HL-60/S4 treated with retinoic acid at 250 ng/mL for 4 days and 3 days (cell line): Measurements from ENCODE around the gene ASCC1.
"Not testable (repeated sequence)": the region's sequence is repeated elsewhere in the genome, so short reads cannot be mapped to it uniquely, and the experiment has no call there.

Experiments used
- in situ Hi-C: fragments of 300-500 bp; cut with MboI; formaldehyde crosslinking; loops from 2 replicates; pipeline ENCODE4 v1.7.0; 2022; ENCODE audit warnings: low sequenced_read_pairs

Gene ASCC1

DNA sequence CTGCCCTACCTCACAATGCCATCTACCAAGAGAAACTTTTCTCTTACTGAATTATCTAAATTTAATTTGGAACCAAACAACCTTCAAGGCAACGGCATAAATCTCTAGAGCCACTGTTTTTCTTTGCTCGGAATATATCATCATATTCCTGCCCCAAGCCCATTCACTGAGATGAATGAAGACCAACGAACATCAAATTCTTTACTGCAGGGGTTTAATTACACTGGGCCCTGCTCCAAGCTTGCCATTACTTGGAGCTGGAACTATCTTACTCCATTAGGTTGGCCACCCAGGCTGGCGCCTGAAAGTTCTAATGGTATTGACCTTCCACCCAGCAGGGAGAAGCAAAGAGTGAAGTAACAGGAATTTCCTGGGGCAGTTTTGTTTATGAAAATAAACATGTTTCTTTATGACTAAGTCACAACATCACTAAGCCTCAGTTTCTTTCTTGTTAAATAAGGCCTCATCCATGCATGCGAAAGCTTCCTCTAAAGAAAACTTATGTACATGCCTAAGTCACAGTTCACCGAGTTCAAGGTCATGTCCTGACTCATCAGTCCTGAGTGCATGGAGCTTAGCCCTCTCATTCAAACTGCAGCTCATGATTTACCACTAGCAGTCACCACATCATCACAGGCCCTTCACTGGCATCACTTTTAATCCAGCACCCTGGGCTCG lies 42.3 kb downstream of the ASCC1 start:
- in situ Hi-C loops: no loop called here

DNA sequence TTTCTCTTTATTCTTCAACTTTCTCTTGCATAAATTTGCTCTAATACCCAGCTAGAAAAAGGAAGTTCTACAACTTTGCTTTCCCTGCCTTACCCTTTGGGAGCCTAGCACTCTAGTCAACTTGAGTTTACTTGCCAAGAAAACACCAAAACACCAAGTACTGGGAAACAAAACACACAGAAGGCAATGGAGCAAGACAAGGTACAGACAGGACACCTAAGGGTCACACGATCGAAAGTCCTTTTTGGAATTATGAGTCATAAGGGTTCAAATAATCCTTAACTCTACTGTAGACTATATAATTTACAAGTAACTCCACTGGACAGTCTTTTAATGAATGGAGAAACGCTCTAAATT lies 42.8 kb downstream of the ASCC1 start:
- in situ Hi-C loops: no loop called here

DNA sequence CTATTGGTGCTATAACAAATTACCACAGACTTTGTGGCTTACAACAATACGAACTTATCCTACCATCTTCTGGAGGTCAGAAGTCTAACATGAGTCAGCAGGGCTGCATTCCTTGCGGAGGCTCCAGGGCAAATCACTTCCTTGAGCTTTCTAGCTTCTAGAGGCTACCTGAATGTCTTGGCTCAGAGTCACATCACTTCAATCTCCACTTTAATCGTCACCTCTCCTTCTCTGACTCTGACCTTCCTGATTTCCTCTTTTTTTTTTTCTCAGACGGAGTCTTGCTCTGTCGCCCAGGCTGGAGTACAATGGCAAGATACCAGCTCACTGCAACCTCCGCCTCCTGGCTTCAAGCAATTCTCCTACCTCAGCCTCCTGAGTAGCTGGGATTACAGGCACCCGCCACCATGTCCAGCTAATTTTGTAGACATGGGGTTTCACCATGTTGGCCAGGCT lies 44.9 kb downstream of the ASCC1 start:
- in situ Hi-C loops: no loop called here

DNA sequence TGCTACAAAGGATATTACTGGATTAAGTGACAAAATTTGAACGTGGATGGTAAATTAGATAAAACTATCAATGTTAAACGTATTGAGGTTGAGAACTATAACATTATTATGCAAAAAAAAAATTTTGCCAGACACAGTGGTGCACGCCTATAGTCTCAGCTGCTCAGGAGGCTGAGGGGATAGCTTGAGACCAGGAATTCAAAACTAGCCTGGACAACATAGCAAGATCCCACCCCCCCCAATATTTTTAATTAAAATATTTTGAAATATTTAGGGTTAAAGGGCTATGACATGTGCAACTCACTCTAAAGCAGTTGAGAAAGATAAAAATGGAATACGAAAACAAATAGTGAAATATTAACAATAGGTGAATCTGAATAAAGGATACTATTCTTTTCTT lies 45.3 kb downstream of the ASCC1 start:
- in situ Hi-C loops: no loop called here

DNA sequence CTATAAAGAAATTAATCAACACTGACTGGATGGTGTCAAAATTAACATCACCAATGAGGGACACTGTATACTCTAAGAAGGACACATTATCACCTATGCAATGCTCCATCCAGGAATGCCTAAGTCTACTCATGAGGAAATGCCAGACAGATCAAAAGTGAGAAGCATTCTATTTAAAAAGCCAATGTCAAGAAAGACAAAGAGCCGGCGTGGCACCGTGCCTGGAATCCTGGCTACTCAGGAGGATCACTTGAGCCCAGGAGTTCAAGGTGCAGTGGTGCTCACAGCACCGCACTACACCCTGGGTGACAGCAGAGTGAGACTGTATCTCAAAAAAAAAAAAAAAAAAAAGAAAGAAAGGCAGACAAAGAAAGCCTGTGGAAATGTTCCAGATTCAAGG lies 45.8 kb downstream of the ASCC1 start:
- in situ Hi-C loops: no loop called here

DNA sequence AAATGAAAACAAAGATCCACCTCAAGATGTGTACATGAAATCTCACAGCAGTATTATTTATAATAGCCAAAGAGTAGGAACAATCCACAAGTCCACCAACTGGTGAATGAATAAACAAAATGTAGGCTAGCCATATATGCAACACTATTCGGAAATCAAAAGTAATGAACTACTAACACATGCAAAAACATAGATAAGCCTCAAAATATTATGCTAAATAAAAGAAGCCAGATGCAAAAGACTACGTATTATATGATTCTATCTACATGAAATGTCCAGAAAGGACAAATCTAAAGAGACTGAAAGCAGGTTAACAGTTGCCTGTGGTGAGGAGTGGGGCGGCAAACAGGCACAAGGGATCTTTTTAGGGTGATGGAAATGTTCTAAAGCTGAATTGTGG lies 49.0 kb downstream of the ASCC1 start:
- in situ Hi-C loops: no loop called here

DNA sequence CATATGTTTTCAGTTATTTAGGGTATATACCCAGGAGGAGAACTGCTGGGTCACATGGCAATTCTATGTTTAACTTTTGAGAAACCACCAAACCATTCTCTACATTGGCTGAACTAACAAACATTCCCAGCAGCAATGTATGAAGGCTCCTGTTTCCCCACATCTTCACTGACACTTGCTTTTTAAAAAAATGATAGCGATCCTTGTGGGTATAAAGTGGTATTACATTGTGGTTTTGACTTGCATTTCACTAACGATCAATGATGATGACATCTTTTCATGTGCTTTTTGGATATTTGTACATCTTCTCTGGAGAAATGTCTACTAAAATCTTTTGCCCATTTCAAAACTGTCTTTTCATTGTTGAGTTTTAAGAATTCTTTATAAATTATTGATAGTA lies 51.5 kb downstream of the ASCC1 start:
- in situ Hi-C loops: no loop called here

DNA sequence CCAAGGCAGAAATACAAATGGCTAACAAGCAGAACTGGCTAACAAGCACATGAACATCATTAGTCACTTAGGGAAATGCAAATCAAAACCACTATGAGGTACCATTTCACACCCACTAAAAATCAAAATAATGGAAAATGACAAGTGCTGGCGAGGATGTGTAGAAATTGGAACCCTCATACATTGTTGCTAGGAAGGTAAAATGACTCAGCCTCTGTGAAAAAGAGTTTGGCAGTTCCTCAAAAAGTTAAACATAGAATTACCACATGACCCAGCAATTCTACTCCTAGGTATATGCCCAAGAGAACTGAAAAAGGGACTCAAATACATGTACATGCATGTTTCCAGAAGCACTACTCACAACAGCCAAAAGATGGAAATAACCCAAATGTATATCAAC lies 53.1 kb downstream of the ASCC1 start:
- in situ Hi-C loops: no loop called here

DNA sequence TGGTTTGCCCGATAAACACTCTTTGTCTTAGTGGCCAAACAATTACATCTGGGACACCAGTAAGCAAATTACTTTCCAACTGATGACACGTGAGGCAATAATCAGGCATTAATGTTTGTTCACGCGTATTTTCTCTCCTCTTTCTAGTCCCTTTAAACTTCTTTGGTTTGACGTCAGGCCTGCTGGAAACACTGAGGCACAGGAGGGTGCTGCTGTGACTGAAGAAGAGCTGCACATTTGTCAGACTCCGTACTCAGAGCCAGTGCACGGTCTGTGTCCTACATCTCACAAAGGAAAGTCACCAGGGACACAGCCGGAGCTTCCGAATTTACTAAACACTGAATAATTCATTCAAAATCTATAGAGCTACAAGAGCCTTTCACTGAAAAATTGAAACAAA lies 57.9 kb downstream of the ASCC1 start:
- in situ Hi-C loops: no loop called here

DNA sequence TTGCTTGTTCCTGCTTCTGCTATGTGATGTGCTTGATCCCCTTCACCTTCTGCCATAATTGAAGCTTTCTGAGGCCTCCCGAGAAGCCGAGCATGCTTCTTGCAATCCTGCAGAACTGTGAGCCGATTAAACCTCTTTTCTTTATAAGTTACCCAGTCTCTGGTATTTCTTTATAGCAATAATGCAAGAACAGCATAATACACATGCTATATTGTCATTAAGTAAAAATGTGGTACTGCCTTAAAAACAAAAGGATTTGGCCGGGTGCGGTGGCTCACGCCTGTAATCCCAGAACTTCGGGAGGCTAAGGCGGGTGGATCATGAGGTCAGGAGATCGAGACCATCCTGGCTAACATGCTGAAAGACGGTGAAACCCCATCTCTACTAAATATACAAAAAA lies 59.9 kb downstream of the ASCC1 start:
- in situ Hi-C loops: no loop called here

DNA sequence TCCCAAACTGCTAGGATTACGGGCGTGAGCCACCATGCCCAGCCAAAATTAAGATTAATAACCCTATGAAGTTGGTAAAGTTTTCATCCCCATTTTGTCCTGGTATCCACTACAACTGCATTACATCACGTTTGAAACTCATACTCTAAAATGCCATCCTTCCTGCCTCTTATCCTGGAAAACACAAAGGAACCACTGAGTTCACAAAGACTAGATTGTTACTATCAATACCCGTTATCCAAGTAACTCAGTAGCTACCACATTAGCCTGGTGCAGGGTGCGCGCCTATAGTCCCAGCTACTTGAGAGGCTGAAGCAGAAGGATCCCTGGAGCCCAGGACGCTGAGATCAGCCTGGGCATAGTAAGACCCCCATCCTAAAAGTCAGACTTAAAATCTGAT lies 63.8 kb downstream of the ASCC1 start:
- in situ Hi-C loops: no loop called here

DNA sequence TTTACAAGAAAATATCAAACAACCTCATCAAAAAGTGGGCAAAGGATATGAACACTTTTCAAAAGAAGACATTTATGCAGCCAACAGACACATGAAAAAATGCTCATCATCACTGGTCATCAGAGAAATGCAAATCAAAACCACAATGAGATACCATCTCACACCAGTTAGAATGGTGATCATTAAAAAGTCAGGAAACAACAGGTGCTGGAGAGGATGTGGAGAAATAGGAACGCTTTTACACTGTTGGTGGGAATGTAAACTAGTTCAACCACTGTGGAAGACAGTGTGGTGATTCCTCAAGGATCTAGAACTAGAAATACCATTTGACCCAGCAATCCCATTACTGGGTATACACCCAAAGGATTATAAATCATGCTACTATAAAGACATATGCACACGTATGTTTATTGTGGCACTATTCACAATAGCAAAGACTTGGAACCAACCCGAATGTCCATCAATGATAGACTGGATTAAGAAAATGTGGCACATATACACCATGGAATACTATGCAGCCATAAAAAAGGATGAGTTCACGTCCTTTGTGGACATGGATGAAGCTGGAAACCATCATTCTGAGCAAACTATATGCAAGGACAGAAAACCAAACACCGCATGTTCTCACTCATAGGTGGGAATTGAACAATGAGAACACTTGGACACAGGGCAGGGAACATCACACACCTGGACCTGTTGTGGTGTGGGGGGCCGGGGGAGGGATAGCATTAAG lies 65.2 kb downstream of the ASCC1 start:
- in situ Hi-C loops: not testable (repeated sequence)

DNA sequence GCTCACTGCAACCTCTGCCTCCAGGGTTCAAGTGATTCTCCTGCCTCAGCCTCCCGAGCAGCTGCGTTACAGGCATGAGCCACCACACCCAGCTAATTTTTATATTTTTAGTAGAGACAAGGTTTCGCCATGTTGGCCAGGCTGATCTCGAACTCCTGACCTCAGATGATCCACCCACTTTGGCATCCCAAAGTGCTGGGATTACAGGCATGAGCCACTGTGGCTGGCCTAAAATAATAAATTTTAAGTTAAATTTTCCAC lies 68.8 kb downstream of the ASCC1 start:
- in situ Hi-C loops: not testable (repeated sequence)

DNA sequence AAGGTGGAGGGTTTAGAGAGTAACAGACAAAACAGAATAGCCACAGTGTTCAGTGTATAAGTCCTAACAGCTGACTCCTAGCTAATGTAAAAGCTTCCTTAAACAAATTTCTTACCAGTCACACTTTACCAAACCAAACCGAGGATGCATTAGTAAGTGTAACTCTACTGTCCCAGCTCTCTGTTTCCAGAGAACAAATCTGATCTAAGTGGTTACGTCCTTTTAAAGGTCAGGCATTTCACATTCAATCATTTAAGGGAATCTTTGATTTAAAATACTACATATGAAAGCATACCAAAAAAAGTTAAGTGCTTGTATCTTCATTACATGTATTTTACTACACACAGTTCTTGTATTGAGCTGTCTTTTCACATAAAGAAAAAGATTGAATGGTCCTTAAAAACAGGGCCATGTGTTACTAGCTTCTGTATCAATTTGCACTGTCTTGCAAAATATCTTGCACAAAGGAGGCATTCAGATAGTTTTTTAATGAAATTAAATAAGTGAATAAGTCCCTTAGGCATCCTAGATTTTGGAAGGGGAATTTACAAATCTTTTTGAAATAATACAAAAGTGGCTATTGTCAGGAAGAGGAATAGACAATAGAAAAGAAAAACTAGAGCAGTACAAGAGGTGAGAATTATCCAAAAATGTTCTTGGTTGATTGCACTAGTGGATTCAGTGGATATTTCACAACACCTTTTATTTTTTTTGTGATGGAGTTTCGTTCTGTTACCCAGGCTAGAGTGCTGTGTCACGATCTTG lies 69.3 kb downstream of the ASCC1 start:
- in situ Hi-C loops: no loop called here

DNA sequence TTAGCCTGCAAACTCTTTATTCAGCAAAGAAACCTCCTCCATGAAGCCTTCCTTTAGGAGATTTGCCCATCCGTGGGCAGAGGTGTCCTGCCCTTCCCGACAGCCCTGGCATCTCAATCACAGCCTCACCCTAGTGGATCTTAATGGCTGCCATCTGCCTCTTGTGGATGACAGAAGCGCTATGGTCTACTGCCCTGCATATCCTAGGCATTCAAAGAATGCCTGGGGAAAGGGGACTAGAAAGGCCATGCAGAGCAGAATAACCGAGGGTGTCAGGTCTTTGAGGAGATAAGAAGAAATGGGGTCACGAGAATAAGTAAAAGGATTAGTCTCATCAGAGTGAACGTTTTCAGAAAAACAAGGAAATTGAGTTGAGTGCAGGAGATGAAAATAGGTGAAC lies 70.0 kb downstream of the ASCC1 start:
- in situ Hi-C loops: no loop called here

DNA sequence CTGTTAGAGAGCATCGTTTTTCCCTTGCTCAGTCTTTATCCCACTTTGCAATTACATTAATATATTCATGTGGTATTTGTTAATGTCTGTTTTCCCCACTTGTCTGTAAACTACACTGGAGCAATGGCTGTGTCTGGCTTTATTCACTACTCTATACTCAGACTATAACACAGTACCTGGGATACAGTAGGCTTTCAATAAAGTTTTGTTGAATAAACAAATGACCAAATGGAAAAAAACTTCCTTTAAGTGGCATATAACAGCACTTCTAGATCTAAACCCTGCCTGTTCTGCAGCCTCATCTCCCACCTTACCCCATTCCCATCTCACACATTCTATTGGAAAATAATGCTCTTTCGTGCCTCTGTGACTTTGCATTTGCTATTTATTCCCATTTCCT lies 70.4 kb downstream of the ASCC1 start:
- in situ Hi-C loops: no loop called here

DNA sequence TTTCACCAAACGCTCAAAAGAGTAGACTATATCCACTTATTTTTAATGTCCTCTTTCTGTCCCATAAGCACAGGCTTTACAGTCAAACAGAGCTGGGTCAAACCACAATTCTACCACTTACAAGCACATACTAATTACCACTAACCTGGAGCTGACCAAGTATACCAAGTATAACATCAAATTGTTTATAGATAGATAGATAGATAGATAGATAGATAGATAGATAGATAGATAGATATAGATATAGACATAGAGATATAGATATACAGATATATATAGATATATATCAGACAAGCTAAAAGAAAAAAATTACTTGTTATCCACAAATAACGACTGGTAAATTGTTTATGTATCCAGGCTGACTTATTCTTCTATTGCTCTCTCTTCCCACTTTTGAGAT lies 75.2 kb downstream of the ASCC1 start:
- in situ Hi-C loops: no loop called here

DNA sequence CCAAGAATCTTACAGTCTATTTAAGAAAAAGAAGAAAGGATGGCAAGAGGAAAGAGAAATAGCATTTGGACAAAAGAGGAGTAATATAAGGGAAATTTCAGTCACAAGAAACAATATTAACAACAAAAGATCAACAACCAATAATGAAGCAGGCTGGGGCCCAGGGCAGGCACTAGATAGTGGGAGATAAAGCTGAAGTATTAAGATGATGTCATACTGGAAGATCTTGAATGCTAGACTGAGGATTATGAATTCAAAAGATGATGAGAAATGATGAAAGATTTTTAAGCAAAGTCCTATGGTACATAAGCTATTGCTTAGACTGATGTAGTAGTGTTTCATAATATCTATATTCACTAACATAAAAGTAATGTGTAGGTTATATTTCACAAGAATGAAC lies 75.9 kb downstream of the ASCC1 start:
- in situ Hi-C loops: no loop called here

DNA sequence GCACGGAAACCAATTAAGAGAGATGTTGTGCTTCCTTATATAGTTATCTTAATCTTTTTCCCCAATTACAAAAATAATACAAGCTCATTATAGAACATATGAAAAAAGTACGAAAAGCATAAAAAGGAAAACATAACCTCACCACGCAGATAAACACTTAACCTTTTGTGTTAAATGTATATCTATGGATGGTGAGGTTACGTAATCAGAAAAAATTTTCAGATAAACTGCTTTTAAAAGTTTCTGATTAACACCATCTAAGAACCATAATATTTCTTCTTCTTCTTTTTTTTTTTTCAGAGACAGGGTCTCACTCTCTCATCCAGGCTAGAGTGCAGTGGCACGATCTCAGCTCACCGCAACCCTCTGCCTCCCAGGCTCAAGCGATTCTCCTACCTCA lies 78.5 kb downstream of the ASCC1 start:
- in situ Hi-C loops: no loop called here

DNA sequence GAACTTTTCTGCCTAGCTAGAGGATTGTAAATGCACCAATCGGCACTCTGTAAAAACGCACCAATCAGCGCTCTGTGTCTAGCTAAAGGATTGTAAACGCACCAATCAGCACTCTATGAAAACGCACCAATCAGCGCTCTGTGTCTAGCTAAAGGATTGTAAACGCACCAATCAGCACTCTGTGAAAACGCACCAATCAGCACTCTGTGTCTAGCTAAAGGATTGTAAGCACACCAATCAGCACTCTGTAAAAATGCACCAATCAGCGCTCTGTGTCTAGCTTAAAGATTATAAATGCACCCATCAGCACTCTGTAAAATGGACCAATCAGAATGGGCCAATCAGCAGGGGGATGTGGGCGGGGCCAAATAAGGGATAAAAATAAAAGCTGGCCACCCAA lies 79.9 kb downstream of the ASCC1 start:
- in situ Hi-C loops: not testable (repeated sequence)

DNA sequence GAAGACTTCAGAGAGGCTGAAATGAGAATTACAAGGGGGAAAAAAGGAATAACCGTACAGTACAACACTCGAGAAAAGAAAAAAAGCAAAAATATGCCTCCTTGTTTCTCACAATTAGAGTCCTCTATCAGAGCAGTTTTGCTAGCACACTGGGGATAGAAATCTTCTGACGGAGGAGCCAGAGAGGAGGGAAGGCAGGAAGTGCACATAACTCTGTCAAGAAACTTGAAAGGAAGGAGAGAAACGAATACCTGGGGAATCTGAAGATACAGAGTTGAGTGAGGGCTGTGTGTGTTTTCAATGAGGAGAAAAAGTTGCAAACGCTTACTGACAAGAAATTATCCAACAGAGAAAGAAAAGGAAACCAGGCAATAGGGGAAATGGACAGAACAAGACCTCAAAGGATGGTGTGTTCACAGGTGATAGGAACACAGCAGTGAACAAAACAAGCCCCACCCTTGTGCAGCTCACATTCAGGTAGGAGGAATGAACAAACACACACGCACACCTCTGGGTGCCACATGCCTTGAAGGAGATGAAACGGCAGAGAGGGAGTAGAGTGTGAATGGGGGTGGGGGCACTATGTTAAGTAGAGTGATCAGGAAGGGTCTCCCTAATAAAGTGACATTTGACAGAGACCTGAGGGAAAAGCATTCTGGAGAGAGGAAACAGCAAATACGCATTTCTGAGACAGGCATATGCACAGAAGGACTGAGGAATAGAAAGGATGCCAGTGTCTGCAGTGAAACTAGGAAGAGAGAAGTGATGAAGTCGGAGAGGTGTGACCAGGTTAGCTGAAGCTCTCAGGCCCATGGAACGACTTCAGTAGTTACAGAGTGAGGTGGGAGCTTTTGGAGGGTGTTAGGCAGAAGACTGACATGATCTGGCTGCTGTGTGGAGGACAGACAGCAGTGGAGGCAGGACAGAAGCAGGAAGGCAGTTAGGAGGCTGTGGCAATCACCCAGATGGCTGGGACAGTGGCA lies 81.0 kb downstream of the ASCC1 start:
- in situ Hi-C loops: no loop called here
